ENCODE results near the gene KRTAP1-4. TPM values are rescaled to one million over a fixed set of nuclear protein-coding genes. Genes with fewer than 3 reads are reported as not detected.

Gene KRTAP1-4
- total RNA-seq, 5 donors from 2014 or later (not counting 1 experiment from before 2014, with no cell fraction given), result not detected

GRCh38 chr17:41010441-41010840, 19.6 kb downstream of the KRTAP1-4 start:
- ATAC-seq (replicated peaks in 1 of 4), result no peak
- Mint-ChIP-seq H3K27me3 (peaks cover 0 to 2% of the 10 kb centered on the region in 2 donors), H3K27ac (no peak overlapping the region), H3K4me3 (no peak overlapping the region), H3K9me3 (no peaks in the 10 kb centered on the region), H3K4me1 (no peaks in the 10 kb centered on the region), H3K36me3 (no peaks in the 10 kb centered on the region)
- H3K27me3 ChIP-seq (replicated peaks in 1 of 2; ENCODE audit: control insufficient read depth in 2 of 2, extremely low read depth in 1 of 2, insufficient read depth in 2 of 2, low read length in 1 of 2), result peaks cover 0 to 5% of the 10 kb centered on the region in 2 experiments
- H3K4me3 ChIP-seq (ENCODE audit: control insufficient read depth in 1 of 2, extremely low read depth in 1 of 2, low read length in 1 of 2), result no peak overlapping the region
- DNase-seq, result no peak
- H3K27ac ChIP-seq (ENCODE audit: low read length), result no peak overlapping the region
- no peaks in the 10 kb centered on the region for H3K4me1 ChIP-seq (ENCODE audit: control insufficient read depth in 1 of 2, extremely low read depth in 1 of 2, insufficient read depth in 2 of 2, low read length in 2 of 2)
- ChIA-PET CTCF (no interaction called here), POLR2A (no interaction called here)
- H3K9me3 ChIP-seq, result no peaks in the 10 kb centered on the region
- H3K36me3 ChIP-seq (ENCODE audit: control insufficient read depth in 2 of 2, extremely low read depth in 1 of 2, insufficient read depth in 1 of 2, low read length in 1 of 2), result no peaks in the 10 kb centered on the region

- Mint-ChIP-seq H3K27me3 (no peaks in the 10 kb centered on the region), H3K36me3 (no peaks in the 10 kb centered on the region), H3K27ac (no peak overlapping the region), H3K4me1 (no peaks in the 10 kb centered on the region), H3K9me3 (no peaks in the 10 kb centered on the region), H3K4me3 (no peak overlapping the region)
- Histone ChIP-seq H3K27ac (ENCODE audit: low read length) (no peak overlapping the region), H3K27me3 (replicated peaks in 1 of 2; ENCODE audit: control insufficient read depth in 2 of 2, extremely low read depth in 1 of 2, insufficient read depth in 2 of 2, low read length in 1 of 2) (peaks cover 0 to 5% of the 10 kb centered on the region in 2 experiments), H3K4me3 (ENCODE audit: control insufficient read depth in 1 of 2, extremely low read depth in 1 of 2, low read length in 1 of 2) (no peak overlapping the region), H3K4me1 (ENCODE audit: control insufficient read depth in 1 of 2, extremely low read depth in 1 of 2, insufficient read depth in 2 of 2, low read length in 2 of 2) (no peaks in the 10 kb centered on the region), H3K9me3 (no peaks in the 10 kb centered on the region), H3K36me3 (ENCODE audit: control insufficient read depth in 2 of 2, extremely low read depth in 1 of 2, insufficient read depth in 1 of 2, low read length in 1 of 2) (no peaks in the 10 kb centered on the region)
- ChIA-PET POLR2A (no interaction called here), CTCF (no interaction called here)
- no peak for ATAC-seq (replicated peaks in 1 of 4)
- DNase-seq, result no peak
- no CpG with 5 or more reads among the region's 1 CpG for WGBS (ENCODE audit: insufficient coverage)
Measured at GRCh38 chr17:41009936-41010335, 20.1 kb downstream of the KRTAP1-4 start.

- H3K27ac Mint-ChIP-seq, result no peak overlapping the region
- ChIA-PET CTCF (no interaction called here), POLR2A (no interaction called here)
- no peaks in the 10 kb centered on the region for H3K36me3 Mint-ChIP-seq
- WGBS (ENCODE audit: insufficient coverage), result no CpG with 5 or more reads among the region's 4 CpGs
- no peaks in the 10 kb centered on the region for H3K36me3 ChIP-seq (ENCODE audit: control insufficient read depth in 2 of 2, extremely low read depth in 1 of 2, insufficient read depth in 1 of 2, low read length in 1 of 2)
- no peak overlapping the region for H3K4me3 Mint-ChIP-seq
- H3K27me3 Mint-ChIP-seq, result peaks cover 0 to 4% of the 10 kb centered on the region in 2 donors
- H3K4me1 ChIP-seq (ENCODE audit: control insufficient read depth in 1 of 2, extremely low read depth in 1 of 2, insufficient read depth in 2 of 2, low read length in 2 of 2), result no peaks in the 10 kb centered on the region
- H3K27ac ChIP-seq (ENCODE audit: low read length), result no peak overlapping the region
- ATAC-seq (replicated peaks in 1 of 4), result no peak
- peaks cover 0 to 8% of the 10 kb centered on the region in 2 experiments for H3K27me3 ChIP-seq (replicated peaks in 1 of 2; ENCODE audit: control insufficient read depth in 2 of 2, extremely low read depth in 1 of 2, insufficient read depth in 2 of 2, low read length in 1 of 2)
- no peaks in the 10 kb centered on the region for H3K9me3 ChIP-seq
- DNase-seq, result no peak
- no peaks in the 10 kb centered on the region for H3K9me3 Mint-ChIP-seq
- H3K4me1 Mint-ChIP-seq, result no peaks in the 10 kb centered on the region
- no peak overlapping the region for H3K4me3 ChIP-seq (ENCODE audit: control insufficient read depth in 1 of 2, extremely low read depth in 1 of 2, low read length in 1 of 2)
Measured at GRCh38 chr17:41009301-41009760, 20.7 kb downstream of the KRTAP1-4 start.

GRCh38 chr17:41008811-41009210, 21.2 kb downstream of the KRTAP1-4 start, which contains the start of gene KRTAP3-1:
Gene KRTAP3-1, minus strand, starts transcription at chr17:41009128. Its CDS starts 54 bp downstream, at chr17:41009074.
- ChIA-PET CTCF (no interaction called here), POLR2A (no interaction called here)
- no peaks in the 10 kb centered on the region for H3K4me1 Mint-ChIP-seq
- no peak within 1 kb of the TSS for H3K4me3 Mint-ChIP-seq
- Histone ChIP-seq H3K9me3 (no peaks in the 10 kb centered on the region), H3K27me3 (replicated peaks in 1 of 2; ENCODE audit: control insufficient read depth in 2 of 2, extremely low read depth in 1 of 2, insufficient read depth in 2 of 2, low read length in 1 of 2) (peaks cover 0 to 9% of the 10 kb centered on the region in 2 experiments), H3K4me3 (ENCODE audit: control insufficient read depth in 1 of 2, extremely low read depth in 1 of 2, low read length in 1 of 2) (no peak within 1 kb of the TSS), H3K36me3 (ENCODE audit: control insufficient read depth in 2 of 2, extremely low read depth in 1 of 2, insufficient read depth in 1 of 2, low read length in 1 of 2) (no peaks in the 10 kb centered on the region), H3K4me1 (ENCODE audit: control insufficient read depth in 1 of 2, extremely low read depth in 1 of 2, insufficient read depth in 2 of 2, low read length in 2 of 2) (no peaks in the 10 kb centered on the region), H3K27ac (ENCODE audit: low read length) (no peak within 1 kb of the TSS)
- no peak within 1 kb of the TSS for H3K27ac Mint-ChIP-seq
- ATAC-seq (replicated peaks in 1 of 4) (no peak), DNase-seq (no peak)
- H3K9me3 Mint-ChIP-seq, result no peaks in the 10 kb centered on the region
- peaks cover 4 to 9% of the 10 kb centered on the region in 2 donors for H3K27me3 Mint-ChIP-seq
- WGBS (ENCODE audit: insufficient coverage), result 89% methylated on average over 2 of the region's 8 CpGs
- no peaks in the 10 kb centered on the region for H3K36me3 Mint-ChIP-seq

- Histone ChIP-seq H3K27me3 (replicated peaks in 1 of 2; ENCODE audit: control insufficient read depth in 2 of 2, extremely low read depth in 1 of 2, insufficient read depth in 2 of 2, low read length in 1 of 2) (peaks cover 0 to 20% of the 10 kb centered on the region in 2 experiments), H3K4me1 (ENCODE audit: control insufficient read depth in 1 of 2, extremely low read depth in 1 of 2, insufficient read depth in 2 of 2, low read length in 2 of 2) (no peaks in the 10 kb centered on the region), H3K9me3 (no peaks in the 10 kb centered on the region), H3K4me3 (ENCODE audit: control insufficient read depth in 1 of 2, extremely low read depth in 1 of 2, low read length in 1 of 2) (no peak overlapping the region), H3K36me3 (ENCODE audit: control insufficient read depth in 2 of 2, extremely low read depth in 1 of 2, insufficient read depth in 1 of 2, low read length in 1 of 2) (no peaks in the 10 kb centered on the region), H3K27ac (ENCODE audit: low read length) (no peak overlapping the region)
- no peak for ATAC-seq (replicated peaks in 1 of 4)
- Mint-ChIP-seq H3K27me3 (peaks cover 17 to 22% of the 10 kb centered on the region in 2 donors), H3K27ac (no peak overlapping the region), H3K9me3 (no peaks in the 10 kb centered on the region), H3K4me3 (no peak overlapping the region), H3K4me1 (no peaks in the 10 kb centered on the region), H3K36me3 (no peaks in the 10 kb centered on the region)
- DNase-seq, result no peak
- ChIA-PET CTCF (no interaction called here), POLR2A (no interaction called here)
- WGBS (ENCODE audit: insufficient coverage), result 94% methylated on average over 2 of the region's 3 CpGs
Measured at GRCh38 chr17:41004397-41004796, 25.6 kb downstream of the KRTAP1-4 start.

- no peaks in the 10 kb centered on the region for H3K9me3 Mint-ChIP-seq
- H3K36me3 ChIP-seq (ENCODE audit: control insufficient read depth in 2 of 2, extremely low read depth in 1 of 2, insufficient read depth in 1 of 2, low read length in 1 of 2), result no peaks in the 10 kb centered on the region
- DNase-seq, result no peak
- peaks cover 22 to 26% of the 10 kb centered on the region in 2 donors for H3K27me3 Mint-ChIP-seq
- H3K27ac ChIP-seq (ENCODE audit: low read length), result no peak overlapping the region
- no peak overlapping the region for H3K27ac Mint-ChIP-seq
- H3K4me1 ChIP-seq (ENCODE audit: control insufficient read depth in 1 of 2, extremely low read depth in 1 of 2, insufficient read depth in 2 of 2, low read length in 2 of 2), result no peaks in the 10 kb centered on the region
- ChIA-PET POLR2A (no interaction called here), CTCF (interaction anchor here in 1 of 2 donors (0.5 kb wide), 1 partner anchor 690 kb away, joined by 4 read pairs; no protein-coding TSS in a partner anchor)
- ATAC-seq (replicated peaks in 1 of 4), result no peak
- H3K9me3 ChIP-seq, result no peaks in the 10 kb centered on the region
- H3K4me3 Mint-ChIP-seq, result no peak overlapping the region
- no peaks in the 10 kb centered on the region for H3K36me3 Mint-ChIP-seq
- no peaks in the 10 kb centered on the region for H3K4me1 Mint-ChIP-seq
- H3K27me3 ChIP-seq (replicated peaks in 1 of 2; ENCODE audit: control insufficient read depth in 2 of 2, extremely low read depth in 1 of 2, insufficient read depth in 2 of 2, low read length in 1 of 2), result peaks cover 0 to 22% of the 10 kb centered on the region in 2 experiments
- H3K4me3 ChIP-seq (ENCODE audit: control insufficient read depth in 1 of 2, extremely low read depth in 1 of 2, low read length in 1 of 2), result no peak overlapping the region
- 100% methylated on average over 1 of the region's 4 CpGs for WGBS (ENCODE audit: insufficient coverage)
Measured at GRCh38 chr17:41003926-41004325, 26.1 kb downstream of the KRTAP1-4 start.

GRCh38 chr17:41002814-41003213, 27.2 kb downstream of the KRTAP1-4 start:
- H3K36me3 Mint-ChIP-seq, result no peaks in the 10 kb centered on the region
- peaks cover 28 to 30% of the 10 kb centered on the region in 2 donors for H3K27me3 Mint-ChIP-seq
- peaks cover 0 to 17% of the 10 kb centered on the region in 2 experiments for H3K27me3 ChIP-seq (replicated peaks in 1 of 2; ENCODE audit: control insufficient read depth in 2 of 2, extremely low read depth in 1 of 2, insufficient read depth in 2 of 2, low read length in 1 of 2)
- no peaks in the 10 kb centered on the region for H3K4me1 Mint-ChIP-seq
- no peaks in the 10 kb centered on the region for H3K4me1 ChIP-seq (ENCODE audit: control insufficient read depth in 1 of 2, extremely low read depth in 1 of 2, insufficient read depth in 2 of 2, low read length in 2 of 2)
- ATAC-seq (replicated peaks in 1 of 4), result no peak
- no peaks in the 10 kb centered on the region for H3K36me3 ChIP-seq (ENCODE audit: control insufficient read depth in 2 of 2, extremely low read depth in 1 of 2, insufficient read depth in 1 of 2, low read length in 1 of 2)
- H3K27ac ChIP-seq (ENCODE audit: low read length), result no peak overlapping the region
- ChIA-PET POLR2A (no interaction called here), CTCF (no interaction called here)
- no peak overlapping the region for H3K27ac Mint-ChIP-seq
- WGBS (ENCODE audit: insufficient coverage), result 60% methylated on average over 3 of the region's 5 CpGs
- no peak overlapping the region for H3K4me3 Mint-ChIP-seq
- no peaks in the 10 kb centered on the region for H3K9me3 Mint-ChIP-seq
- H3K9me3 ChIP-seq, result no peaks in the 10 kb centered on the region
- DNase-seq, result no peak
- H3K4me3 ChIP-seq (ENCODE audit: control insufficient read depth in 1 of 2, extremely low read depth in 1 of 2, low read length in 1 of 2), result no peak overlapping the region
